GM19238 (cell line): ENCODE data around the gene HIVEP3.
"Not testable (repeated sequence)": the region's sequence is repeated elsewhere in the genome, so short reads cannot be mapped to it uniquely, and the experiment has no call there.

Source experiments
- DNase-seq: peaks from one replicate; pipeline ENCODE4 v3.0.0; 2011; ENCODE audit warnings: low spot score; ENCODE audit not compliant: insufficient read length

Gene HIVEP3

GRCh38 chr1:41918450-41919043 is at the start of gene HIVEP3:
Gene HIVEP3, minus strand, starts transcription at chr1:41918922.
- DNase-seq: no peak

DNA sequence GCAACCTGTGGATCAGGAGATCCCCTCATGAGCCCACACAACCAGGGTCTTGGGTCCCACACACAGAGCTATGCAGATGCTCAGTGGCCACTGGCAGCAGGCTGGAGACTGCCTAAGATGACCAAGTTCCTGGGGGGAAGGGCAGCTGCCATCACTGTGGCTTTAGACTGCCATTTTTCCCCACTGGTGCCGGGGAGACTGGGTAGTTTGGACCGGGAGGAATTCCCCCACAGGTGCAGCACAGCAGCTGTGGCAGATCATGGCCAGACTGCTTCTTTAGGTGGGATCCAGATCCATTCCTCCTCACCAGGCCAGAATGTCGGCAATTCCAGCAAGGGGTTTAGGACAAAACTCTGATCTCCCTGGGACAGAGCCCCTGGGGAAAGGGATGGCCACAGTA is 45.7 kb upstream of the HIVEP3 start:
- DNase-seq: no peak

GRCh38 chr1:41963636-41964035 is 44.9 kb upstream of the HIVEP3 start:
- no peak for DNase-seq

DNA sequence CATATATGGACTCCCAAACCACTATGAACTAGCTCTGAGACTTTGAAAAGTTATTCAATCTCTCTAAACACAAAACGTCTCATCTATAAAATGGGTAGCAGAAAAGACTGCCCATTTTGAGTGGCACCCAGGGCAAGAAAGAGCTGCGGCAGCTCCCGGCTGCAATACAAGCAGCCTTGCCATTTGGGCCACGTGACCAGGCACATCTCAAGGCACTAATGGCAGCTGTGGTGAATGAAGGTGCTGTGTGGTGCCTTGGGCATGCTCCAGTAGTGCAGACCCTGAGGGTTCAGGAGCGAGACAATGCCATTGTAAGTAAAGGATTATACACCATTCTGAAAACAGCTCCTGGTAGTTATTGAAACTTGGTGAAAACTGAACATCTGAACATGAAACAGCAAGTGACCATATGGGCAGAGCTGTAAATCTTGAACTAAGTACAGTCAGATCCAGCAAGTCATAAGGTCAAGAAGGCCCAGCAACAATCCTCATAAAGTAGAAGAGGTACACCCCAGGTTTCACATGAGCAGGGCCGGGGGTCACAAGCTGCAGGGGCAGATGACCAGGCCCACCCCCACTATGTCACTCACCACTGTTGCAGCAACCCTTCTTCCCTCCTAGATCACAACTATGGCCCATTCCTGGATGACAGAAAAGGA is 39.4 kb upstream of the HIVEP3 start:
- no peak for DNase-seq

DNA sequence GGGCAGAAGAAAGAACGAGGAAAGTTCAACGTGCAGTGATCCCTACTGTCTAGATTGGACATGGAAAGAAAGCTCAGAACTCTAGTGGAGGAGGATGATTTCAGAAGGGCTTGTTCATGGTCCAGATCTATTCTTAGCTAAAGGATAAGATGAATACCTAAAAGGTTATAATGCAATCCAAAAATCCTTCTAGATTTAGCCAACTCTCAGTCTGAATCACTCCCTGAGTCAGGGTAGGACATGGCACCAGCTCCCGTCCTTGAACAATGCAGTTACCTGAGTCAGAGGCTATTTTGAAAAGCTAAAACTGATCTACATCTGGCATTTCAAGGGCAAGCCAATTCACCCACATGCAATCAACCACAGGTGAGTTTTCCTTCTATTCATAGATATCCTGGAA is 38.8 kb upstream of the HIVEP3 start:
- DNase-seq: no peak

GRCh38 chr1:41955461-41956159 is 36.9 kb upstream of the HIVEP3 start:
- peak; percentile 35 for DNase-seq

DNA sequence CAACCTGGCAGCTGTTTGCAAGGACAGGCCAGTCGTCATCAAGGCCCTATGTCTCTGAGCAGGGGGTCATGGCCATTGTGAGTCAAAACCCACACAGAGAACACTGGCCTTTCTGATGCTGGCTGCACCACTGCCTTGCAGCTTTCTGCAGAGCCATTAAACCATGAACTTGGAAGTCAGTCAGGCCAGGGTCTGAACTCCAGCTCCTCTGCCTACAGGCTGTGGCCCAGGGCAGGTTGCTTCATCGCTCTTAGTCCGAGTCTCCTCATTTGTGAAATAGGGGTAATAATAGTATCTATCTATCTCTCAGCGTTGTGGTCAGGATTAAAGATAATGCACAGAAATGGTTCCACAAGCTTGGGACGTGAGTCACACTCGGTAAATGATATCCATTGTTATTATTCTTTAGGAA is 35.8 kb upstream of the HIVEP3 start:
- DNase-seq: no peak

DNA sequence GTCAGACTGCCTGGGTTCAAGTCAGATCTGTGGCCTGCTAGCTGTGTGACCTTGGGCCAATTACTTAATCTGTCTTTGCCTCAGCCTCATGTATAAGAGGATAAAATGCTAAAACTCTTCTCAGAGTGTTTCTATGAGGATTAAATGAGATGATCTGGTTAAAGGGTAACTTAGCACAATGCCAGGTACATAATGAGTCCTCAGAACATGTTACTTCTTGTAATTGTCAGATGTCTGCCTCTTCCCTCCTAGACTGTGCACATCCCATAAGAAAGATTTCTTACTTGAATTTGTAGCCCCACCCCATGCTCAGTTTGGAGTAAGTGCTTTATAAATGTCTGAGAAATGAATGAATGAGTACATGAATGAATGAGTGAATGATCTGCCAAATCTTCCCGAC is 34.6 kb upstream of the HIVEP3 start:
- no peak for DNase-seq

DNA sequence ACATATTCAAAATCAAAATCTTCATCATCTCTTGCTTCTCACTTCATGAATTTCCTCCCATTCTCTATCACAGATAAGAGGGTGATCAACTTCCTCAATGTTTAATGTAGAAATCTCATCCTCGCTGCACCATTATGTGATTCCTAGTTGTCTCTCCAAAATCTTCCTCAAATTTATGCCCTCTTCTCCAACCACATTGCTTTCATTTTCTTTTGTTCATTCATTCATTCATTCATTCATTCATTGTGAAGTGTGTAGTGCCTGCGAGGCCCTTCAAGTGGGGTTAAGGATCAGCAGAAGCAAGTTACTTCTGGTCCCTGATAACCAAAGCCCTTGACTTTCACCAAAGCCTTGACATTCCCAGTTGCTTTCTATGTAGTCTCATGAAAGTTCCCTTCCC is 33.5 kb upstream of the HIVEP3 start:
- DNase-seq: no peak

- not testable (repeated sequence) for DNase-seq
Measured at GRCh38 chr1:41951492-41951891, 32.8 kb upstream of the HIVEP3 start.

DNA sequence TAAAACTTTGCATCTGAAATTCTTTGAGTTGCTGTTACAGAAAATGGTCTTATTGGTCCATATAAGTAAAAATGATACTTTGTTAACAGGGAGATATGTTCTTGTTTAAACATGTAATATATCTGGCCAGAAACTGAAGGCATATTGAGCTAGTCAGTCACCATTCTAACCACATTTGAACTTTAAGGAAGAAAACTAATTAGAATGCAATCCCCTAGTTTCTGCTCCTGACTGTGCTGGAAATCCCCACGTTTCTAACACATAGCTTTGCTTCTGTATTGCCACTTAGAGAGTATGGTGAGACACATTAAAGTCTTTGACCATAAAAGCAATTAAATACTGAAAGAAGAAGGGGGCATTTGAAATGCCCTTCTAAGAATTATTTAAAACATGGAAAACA is 32.1 kb upstream of the HIVEP3 start:
- DNase-seq: no peak

DNA sequence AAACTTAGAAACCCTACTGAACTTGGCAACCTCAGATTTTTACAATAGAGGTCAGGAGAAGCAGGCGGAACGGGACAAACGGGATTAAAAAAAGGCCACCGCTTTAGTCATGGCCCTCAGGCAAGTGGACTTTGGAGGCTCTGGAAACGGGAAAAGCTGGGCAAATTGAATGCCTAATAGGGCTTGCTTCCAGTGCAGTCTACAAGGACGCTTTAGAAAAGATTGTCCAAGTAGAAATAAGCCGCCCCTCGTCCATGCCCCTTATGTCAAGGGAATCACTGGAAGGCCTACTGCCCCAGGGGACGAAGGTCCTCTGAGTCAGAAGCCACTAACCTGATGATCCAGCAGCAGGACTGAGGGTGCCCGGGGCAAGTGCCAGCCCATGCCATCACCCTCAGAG is 27.2 kb upstream of the HIVEP3 start:
- DNase-seq: not testable (repeated sequence)

- no peak for DNase-seq
Measured at GRCh38 chr1:41943717-41944116, 25.0 kb upstream of the HIVEP3 start.

DNA sequence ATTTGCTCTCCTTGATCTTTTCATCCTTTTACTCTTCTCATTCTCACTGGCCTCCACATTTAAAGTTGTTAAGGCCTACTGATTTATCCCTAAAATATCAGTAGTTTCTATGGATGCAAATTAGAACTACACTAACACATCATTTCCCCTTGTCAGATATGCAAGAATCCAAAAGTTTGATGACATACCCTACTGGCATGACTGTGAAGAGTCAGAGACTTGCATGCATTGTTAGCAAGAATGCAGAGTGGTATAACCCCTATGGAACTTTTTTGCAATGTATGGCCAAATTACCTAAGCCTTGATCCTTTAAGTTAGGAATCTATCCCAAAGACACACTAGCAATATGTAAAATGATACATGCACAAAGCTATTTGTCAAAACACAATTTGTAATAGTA is 23.6 kb upstream of the HIVEP3 start:
- DNase-seq: no peak

DNA sequence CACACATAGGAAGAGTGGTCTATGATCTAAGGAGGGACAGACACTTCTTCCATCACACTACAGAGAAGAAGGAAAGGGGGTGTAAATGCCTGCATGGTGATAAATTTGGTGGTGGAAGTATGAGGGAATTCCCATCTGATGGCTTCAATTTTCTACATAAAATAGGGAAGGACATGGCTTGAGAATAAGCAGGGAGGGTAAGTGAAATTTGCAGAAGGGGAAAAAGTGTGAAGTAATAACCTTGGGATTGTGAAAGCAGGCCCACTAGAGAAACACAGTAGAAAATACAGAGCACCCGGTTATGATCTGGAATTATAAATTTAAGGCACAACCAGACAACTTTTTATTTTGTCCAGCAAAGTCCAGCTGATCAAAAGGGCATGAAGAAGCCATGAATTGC is 22.7 kb upstream of the HIVEP3 start:
- DNase-seq: no peak

DNA sequence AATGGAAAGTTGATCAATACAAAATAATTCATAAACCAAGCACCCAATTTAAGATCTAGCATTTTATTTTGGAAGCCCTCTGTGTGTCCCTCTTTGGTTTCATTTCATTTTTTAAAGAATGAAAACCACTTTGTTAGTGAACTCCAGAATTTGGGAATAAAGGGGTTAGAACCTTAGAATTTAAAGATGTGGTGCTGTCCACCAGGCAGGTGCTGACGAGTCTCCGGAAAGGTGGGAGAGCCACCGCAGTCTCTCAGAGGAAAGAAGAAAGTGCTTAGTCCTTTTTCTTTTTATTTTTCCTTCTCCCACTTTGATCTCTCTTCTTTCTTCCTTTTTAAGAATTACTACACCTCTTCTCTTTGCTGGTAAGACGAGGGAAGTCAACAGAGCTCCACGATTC is 20.5 kb upstream of the HIVEP3 start:
- no peak for DNase-seq

DNA sequence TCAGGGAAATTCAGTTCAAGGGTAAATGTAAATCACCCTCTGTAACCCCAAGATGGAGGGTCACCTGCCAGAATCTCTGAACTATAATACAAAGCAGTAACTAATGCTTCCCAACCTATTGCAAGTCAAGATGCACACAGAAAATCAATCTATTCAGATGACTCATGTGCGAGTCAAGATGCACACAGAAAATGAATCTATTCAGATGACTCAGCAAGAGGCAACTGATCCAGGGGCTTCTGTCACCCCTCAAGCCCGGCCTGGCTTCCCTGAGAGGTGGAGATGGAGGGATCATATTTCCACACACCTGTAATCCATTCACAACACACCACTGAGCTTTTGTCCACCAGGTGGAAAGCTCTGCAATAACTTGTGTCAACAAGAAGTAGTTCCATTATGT is 17.4 kb upstream of the HIVEP3 start:
- no peak for DNase-seq

GRCh38 chr1:41935226-41935625 is 16.5 kb upstream of the HIVEP3 start:
- DNase-seq: no peak

- no peak for DNase-seq
Measured at GRCh38 chr1:41933106-41933505, 14.4 kb upstream of the HIVEP3 start.

GRCh38 chr1:41931578-41931977 is 12.9 kb upstream of the HIVEP3 start:
- no peak for DNase-seq

DNA sequence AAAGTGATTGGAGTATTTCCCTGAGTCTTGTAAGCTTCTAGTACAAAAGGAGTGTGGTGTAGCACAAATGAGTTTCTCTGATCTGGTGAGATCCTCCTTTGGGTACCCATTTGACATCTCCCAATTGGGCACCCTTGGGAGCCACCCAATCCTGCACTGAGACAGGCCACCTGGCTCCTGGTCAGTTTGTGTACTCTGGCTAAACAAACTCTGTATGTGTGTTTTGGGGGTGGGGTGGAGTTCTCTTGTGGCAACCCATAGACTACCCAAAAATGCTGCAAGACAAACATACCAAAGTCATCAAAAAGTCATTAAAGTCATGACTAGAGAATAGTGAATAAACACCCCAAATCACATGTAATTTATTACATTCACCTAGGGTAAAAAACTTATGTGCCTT is 8.4 kb upstream of the HIVEP3 start:
- no peak for DNase-seq

GRCh38 chr1:41925712-41926111 is 7.0 kb upstream of the HIVEP3 start:
- DNase-seq: no peak

- DNase-seq: no peak
Measured at GRCh38 chr1:41924911-41925310, 6.2 kb upstream of the HIVEP3 start.
